Epithelial cell of prostate (primary cell): ENCODE data around the gene STH.
"Not testable (repeated sequence)": the region's sequence is repeated elsewhere in the genome, so short reads cannot be mapped to it uniquely, and the experiment has no call there.

ENCODE experiments used
- DNase-seq: peaks from one replicate; pipeline ENCODE4 v3.0.0-alpha.2; 2011; ENCODE audit warnings: low read depth, low spot score
- H3K27ac ChIP-seq: fragments of 450-650 bp; 2 replicates; pipeline ENCODE4 v1.5.1; 2017; ENCODE audit warnings: mild to moderate bottlenecking

The STH gene

GRCh38 chr17:46001390-46002310 lies 2.6 kb downstream of the STH start:
- DNase-seq = no peak
- H3K27ac ChIP-seq = no peak overlapping the region

- no peak for DNase-seq
Measured at GRCh38 chr17:46002311-46002972, 3.4 kb downstream of the STH start.

GRCh38 chr17:46002973-46003316 lies 3.9 kb downstream of the STH start:
- no peak for DNase-seq
- H3K27ac ChIP-seq = no peak overlapping the region

More at GRCh38 chr17:46002311-46002972, 3.4 kb downstream of the STH start:
- H3K27ac ChIP-seq = no peak overlapping the region

- no peak overlapping the region for H3K27ac ChIP-seq
- no peak for DNase-seq
Measured at GRCh38 chr17:46003907-46004748, 5.1 kb downstream of the STH start.

- DNase-seq, H3K27ac ChIP-seq: not testable (repeated sequence)
Measured at GRCh38 chr17:46006082-46006481, 7.0 kb downstream of the STH start.

GRCh38 chr17:46007461-46007965 lies 8.5 kb downstream of the STH start:
- DNase-seq = no peak
- H3K27ac ChIP-seq = no peak overlapping the region

DNA sequence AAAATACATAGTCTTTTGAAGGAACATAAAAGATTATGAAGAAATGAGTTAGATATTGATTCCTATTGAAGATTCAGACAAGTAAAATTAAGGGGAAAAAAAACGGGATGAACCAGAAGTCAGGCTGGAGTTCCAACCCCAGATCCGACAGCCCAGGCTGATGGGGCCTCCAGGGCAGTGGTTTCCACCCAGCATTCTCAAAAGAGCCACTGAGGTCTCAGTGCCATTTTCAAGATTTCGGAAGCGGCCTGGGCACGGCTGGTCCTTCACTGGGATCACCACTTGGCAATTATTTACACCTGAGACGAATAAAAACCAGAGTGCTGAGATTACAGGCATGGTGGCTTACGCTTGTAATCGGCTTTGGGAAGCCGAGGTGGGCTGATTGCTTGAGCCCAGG lies 9.5 kb downstream of the STH start:
- no peak for DNase-seq
- no peak overlapping the region for H3K27ac ChIP-seq

- no peak for DNase-seq
- no peak overlapping the region for H3K27ac ChIP-seq
Measured at GRCh38 chr17:46009681-46010596, 10.9 kb downstream of the STH start.

DNA sequence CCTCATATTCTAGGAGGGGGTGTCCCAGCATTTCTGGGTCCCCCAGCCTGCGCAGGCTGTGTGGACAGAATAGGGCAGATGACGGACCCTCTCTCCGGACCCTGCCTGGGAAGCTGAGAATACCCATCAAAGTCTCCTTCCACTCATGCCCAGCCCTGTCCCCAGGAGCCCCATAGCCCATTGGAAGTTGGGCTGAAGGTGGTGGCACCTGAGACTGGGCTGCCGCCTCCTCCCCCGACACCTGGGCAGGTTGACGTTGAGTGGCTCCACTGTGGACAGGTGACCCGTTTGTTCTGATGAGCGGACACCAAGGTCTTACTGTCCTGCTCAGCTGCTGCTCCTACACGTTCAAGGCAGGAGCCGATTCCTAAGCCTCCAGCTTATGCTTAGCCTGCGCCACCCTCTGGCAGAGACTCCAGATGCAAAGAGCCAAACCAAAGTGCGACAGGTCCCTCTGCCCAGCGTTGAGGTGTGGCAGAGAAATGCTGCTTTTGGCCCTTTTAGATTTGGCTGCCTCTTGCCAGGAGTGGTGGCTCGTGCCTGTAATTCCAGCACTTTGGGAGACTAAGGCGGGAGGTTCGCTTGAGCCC lies 11.6 kb downstream of the STH start:
- DNase-seq = no peak
- no peak overlapping the region for H3K27ac ChIP-seq

DNA sequence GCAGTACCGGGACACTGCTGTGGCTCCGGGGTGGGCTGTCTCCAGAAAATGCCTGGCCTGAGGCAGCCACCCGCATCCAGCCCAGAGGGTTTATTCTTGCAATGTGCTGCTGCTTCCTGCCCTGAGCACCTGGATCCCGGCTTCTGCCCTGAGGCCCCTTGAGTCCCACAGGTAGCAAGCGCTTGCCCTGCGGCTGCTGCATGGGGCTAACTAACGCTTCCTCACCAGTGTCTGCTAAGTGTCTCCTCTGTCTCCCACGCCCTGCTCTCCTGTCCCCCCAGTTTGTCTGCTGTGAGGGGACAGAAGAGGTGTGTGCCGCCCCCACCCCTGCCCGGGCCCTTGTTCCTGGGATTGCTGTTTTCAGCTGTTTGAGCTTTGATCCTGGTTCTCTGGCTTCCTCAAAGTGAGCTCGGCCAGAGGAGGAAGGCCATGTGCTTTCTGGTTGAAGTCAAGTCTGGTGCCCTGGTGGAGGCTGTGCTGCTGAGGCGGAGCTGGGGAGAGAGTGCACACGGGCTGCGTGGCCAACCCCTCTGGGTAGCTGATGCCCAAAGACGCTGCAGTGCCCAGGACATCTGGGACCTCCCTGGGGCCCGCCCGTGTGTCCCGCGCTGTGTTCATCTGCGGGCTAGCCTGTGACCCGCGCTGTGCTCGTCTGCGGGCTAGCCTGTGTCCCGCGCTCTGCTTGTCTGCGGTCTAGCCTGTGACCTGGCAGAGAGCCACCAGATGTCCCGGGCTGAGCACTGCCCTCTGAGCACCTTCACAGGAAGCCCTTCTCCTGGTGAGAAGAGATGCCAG lies 12.9 kb downstream of the STH start:
- DNase-seq = no peak
- no peak overlapping the region for H3K27ac ChIP-seq

DNA sequence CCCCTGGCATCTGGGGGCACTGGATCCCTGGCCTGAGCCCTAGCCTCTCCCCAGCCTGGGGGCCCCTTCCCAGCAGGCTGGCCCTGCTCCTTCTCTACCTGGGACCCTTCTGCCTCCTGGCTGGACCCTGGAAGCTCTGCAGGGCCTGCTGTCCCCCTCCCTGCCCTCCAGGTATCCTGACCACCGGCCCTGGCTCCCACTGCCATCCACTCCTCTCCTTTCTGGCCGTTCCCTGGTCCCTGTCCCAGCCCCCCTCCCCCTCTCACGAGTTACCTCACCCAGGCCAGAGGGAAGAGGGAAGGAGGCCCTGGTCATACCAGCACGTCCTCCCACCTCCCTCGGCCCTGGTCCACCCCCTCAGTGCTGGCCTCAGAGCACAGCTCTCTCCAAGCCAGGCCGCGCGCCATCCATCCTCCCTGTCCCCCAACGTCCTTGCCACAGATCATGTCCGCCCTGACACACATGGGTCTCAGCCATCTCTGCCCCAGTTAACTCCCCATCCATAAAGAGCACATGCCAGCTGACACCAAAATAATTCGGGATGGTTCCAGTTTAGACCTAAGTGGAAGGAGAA lies 13.5 kb downstream of the STH start:
- no peak overlapping the region for H3K27ac ChIP-seq
- no peak for DNase-seq

- DNase-seq = no peak
- H3K27ac ChIP-seq = no peak overlapping the region
Measured at GRCh38 chr17:46013127-46013501, 14.1 kb downstream of the STH start.

- H3K27ac ChIP-seq = no peak overlapping the region
- DNase-seq = no peak
Measured at GRCh38 chr17:46013502-46014165, 14.6 kb downstream of the STH start.

DNA sequence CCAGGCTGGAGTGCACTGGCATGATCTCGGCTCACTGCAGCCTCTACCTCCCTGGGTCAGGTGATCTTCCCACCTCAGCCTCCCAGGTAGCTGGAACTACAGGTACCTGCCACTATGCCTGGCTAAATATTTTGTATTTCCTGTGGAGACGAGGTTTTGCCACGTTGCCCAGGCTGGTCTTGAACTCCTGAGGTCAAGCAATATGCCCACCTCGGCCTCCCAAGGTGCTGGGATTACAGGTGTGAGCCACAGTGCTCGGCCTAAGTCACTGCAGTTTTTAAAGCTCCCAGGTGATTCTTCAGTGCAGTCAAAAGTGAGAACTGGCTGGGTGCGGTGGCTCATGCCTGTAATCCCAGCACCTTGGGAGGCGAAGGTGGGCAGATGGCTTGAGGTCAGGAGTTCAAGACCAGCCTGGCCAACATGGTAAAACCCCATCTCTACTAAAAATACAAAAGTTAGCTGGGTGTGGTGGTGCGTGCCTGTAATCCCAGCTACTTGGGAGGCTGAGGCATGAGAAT lies 20.4 kb downstream of the STH start:
- DNase-seq, H3K27ac ChIP-seq: not testable (repeated sequence)

DNA sequence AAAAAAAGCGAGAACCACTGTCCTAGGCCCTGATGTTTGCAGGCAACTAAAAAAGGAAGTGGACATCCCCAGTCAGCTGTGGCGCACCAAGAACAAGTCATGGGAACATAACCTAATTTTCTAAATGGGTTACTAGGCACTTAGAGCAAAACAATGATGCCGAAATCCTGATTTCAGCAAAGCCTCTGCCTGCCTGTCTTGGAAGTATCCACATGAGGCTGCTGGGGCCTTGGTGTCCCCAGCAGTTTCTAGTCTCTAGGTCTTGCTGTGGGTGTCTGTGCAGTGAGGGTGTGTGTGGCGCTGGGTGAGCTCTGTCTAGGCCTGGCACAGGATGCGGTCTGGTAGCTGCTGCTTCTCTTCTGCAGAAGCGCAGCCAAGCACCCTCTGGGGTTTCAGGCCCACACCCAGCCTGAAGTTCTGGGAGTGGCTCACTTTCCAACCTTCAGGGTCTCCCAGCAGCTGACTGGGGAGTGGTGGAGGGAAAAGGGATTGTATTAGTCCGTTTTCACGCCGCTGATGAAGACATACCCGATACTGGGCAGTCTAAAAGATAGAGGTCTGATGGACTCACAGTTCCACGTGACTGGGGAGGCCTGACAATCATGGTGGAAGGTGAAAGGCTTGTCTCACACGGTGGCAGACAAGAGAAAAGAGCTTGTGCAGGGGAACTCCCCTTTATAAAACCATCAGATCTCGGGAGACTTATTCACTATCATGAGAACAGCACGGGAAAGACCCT lies 21.1 kb downstream of the STH start:
- no peak for DNase-seq
- no peak overlapping the region for H3K27ac ChIP-seq

DNA sequence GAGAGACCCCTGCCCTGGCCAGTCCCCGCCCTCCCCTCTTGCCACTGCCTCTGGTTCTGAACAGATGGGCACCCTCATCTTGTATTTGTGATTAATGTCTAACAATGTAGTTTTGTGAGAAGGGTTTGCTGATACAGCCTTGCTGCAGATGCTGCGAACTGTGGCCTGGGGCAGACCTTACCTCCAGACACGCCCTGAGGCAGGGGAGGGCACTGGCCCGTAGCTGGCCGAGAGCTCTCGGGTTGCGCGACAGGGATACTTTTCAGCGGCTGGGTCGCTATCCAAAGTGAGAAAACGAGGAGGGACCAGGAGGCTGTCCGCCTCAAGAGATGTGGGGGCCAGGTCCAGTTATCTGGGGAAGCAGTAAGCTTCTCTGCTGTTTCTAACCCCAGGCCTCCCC lies 21.9 kb downstream of the STH start:
- H3K27ac ChIP-seq = no peak overlapping the region
- DNase-seq = no peak

DNA sequence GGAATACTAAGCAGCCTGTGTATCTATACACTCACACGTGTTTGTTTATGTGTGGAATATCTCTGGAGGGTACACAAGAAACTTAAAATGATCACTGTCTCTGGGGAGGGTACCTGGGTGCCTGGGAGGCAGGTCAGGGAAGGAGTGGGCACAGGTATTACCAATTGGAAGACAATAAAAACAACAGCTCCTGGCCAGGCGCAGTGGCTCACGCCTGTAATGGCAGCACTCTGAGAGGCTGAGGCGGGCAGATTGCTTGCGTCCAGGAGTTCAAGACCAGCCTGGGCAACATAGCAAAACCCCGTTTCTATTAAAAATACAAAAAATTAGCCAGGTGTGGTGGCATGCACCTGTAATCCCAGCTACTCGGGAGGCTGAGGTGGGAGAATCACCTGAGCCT lies 24.3 kb downstream of the STH start:
- H3K27ac ChIP-seq, DNase-seq: not testable (repeated sequence)
